Measurements from ENCODE around the gene CAPS2. TPM values are rescaled to one million over a fixed set of nuclear protein-coding genes. Genes with fewer than 3 reads are reported as not detected.
"Not testable (repeated sequence)": the region's sequence is repeated elsewhere in the genome, so short reads cannot be mapped to it uniquely, and the experiment has no call there.

Gene CAPS2
- total RNA-seq (2014; rRNA removed; shearing (Covaris generic); ENCODE audit: low replicate concordance): 2.8 and 5.8 TPM in 2 replicates

DNA sequence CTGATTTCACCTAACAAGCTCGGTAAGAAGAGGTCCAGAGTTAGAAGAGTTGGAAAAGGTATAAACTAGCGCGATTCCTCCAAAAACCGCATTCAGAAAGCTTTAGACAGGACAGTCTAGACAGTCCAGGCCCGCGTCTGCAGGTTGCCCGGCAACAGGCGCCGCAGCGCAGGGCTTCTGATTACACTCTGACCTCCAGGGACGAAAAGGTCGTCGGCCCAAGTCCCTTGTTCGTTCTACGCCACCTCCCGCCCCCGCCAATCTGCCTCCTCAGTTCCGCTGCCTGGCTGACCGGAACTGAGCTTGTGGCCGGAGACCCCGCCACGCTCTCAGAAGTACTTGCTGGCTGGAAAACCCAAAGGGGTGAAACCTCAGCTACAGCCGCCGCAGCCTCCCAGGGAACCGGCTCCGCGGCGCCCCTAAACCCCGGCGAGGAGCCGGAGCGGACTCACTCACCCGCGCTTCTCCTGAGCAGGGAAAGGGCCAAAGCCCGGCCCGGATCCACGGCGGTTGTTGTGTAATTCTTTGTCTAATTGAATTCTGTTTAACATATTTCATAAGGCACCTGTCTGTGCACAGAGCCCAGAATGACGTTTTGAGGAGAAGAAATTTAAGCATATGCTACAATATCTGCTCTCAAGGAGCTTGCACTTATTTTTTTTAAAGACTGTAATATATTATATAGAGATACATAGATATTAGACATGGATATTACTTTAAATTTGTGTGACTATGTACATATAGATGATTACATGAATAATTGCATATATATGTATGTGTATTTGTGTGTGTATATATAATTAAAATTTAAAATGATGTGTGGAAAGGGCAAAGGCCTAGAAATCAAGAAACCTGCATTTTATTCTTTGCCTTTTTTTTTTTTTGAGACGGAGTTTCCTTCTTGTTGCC is at the start of gene CAPS2:
Gene CAPS2 (minus strand): TSS at position 407 of the 909 bp plus-strand sequence. CDS start 3,826 bp downstream, outside the sequence.
- DNase-seq (ENCODE audit: low read depth): peak; percentile 87
- in situ Hi-C loops (cut with HindIII; ENCODE audit: low pct_unique_long_range_greater_than_20kb, low sequenced_read_pairs): no loop called here

- in situ Hi-C loops (cut with HindIII; ENCODE audit: low pct_unique_long_range_greater_than_20kb, low sequenced_read_pairs): no loop called here
Measured at GRCh38 chr12:75378354-75378753, 48.2 kb upstream of the CAPS2 start.

DNA sequence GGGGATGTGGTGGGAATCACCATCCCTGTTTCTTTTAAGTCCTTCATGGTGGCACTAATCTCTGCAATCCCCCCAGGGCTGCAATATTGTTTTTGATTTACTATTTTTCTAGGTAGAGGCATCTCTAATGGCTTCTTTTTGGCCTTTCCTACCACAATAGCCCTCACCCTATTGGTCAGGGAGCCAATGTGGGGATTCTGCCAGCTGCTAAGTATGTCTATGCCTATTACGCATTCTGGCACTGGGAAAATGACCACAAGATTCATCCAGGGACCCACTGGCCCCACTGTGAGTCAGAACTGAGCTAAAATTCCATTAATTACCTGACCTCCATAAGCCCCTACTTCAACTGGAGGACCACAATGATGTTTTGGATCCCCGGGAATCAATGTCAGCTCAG is 44.8 kb upstream of the CAPS2 start:
- no peak for DNase-seq (ENCODE audit: low read depth)
- in situ Hi-C loops (cut with HindIII; ENCODE audit: low pct_unique_long_range_greater_than_20kb, low sequenced_read_pairs): no loop called here

More at GRCh38 chr12:75378354-75378753, 48.2 kb upstream of the CAPS2 start:
- no peak for DNase-seq (ENCODE audit: low read depth)

- in situ Hi-C loops (cut with HindIII; ENCODE audit: low pct_unique_long_range_greater_than_20kb, low sequenced_read_pairs): no loop called here
- DNase-seq (ENCODE audit: low read depth): no peak
Measured at GRCh38 chr12:75366629-75367028, 36.5 kb upstream of the CAPS2 start.

DNA sequence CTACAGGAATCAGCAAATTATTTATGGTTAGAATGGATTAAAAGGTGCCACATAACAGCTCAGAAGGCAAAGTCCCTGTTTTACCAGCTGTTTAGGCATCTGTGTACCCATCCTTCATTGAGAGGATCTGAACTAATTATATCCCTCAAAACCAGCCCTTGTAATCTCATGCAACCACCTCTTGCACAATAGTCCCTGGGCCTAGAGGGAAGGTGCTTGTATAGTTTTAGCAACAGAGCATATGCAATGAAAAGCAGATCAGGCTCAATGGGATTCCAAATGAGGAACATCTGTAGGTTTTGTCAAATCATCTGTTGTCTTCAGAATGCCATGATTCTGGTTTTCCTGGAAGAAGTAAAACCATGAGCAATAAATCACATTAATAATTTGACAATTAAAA is 34.8 kb upstream of the CAPS2 start:
- in situ Hi-C loops (cut with HindIII; ENCODE audit: low pct_unique_long_range_greater_than_20kb, low sequenced_read_pairs): no loop called here

DNA sequence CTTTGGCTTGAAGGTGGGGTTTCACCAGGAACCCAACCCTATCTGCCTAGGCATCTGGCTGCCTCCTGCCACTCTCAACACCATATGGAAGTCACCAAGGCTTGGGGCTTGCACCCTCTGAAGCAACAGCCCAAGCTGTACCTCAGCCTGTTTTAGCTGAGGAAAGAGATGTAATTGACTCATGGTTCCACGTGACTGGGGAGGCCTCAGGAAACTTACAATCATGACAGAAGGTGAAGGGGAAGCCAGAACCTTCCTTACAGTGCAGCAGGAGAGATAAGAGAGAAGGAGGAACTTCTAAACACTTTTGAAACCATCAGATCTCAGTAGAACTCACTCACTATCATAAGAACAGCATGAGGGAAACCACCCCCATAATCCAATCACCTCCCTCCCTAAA is 31.3 kb upstream of the CAPS2 start:
- no peak for DNase-seq (ENCODE audit: low read depth)
- in situ Hi-C loops (cut with HindIII; ENCODE audit: low pct_unique_long_range_greater_than_20kb, low sequenced_read_pairs): no loop called here

More for the DNA sequence above, 34.8 kb upstream of the CAPS2 start:
- DNase-seq (ENCODE audit: low read depth): no peak

- DNase-seq (ENCODE audit: low read depth): no peak
- in situ Hi-C loops (cut with HindIII; ENCODE audit: low pct_unique_long_range_greater_than_20kb, low sequenced_read_pairs): no loop called here
Measured at GRCh38 chr12:75360920-75361319, 30.8 kb upstream of the CAPS2 start.

GRCh38 chr12:75354011-75354410 is 23.9 kb upstream of the CAPS2 start:
- no peak for DNase-seq (ENCODE audit: low read depth)
- in situ Hi-C loops (cut with HindIII; ENCODE audit: low pct_unique_long_range_greater_than_20kb, low sequenced_read_pairs): no loop called here

GRCh38 chr12:75350413-75350812 is 20.3 kb upstream of the CAPS2 start:
- DNase-seq (ENCODE audit: low read depth): no peak
- in situ Hi-C loops (cut with HindIII; ENCODE audit: low pct_unique_long_range_greater_than_20kb, low sequenced_read_pairs): no loop called here

DNA sequence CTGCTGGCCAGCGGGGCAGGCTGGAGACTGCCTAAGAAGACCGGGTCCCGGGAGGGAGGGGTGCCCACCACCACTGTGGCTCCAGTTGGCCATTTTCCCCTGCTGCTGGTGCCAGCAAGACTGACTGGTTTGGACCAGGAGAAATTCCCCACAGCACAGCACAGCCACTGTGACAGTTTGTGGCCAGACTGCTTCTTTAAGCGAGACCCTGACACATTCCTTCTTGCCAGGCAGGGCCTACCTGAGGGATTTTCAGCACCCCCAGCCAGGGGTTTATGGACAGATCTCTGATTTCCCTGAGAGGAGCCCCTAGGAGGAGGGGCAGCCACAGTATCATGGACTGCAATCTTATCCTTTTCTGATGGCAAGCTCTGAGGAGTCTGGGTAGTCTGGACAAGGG is 19.8 kb upstream of the CAPS2 start:
- no peak for DNase-seq (ENCODE audit: low read depth)
- in situ Hi-C loops (cut with HindIII; ENCODE audit: low pct_unique_long_range_greater_than_20kb, low sequenced_read_pairs): no loop called here

- DNase-seq (ENCODE audit: low read depth); in situ Hi-C loops (cut with HindIII; ENCODE audit: low pct_unique_long_range_greater_than_20kb, low sequenced_read_pairs): not testable (repeated sequence)
Measured at GRCh38 chr12:75346215-75346614, 16.1 kb upstream of the CAPS2 start.

- in situ Hi-C loops (cut with HindIII; ENCODE audit: low pct_unique_long_range_greater_than_20kb, low sequenced_read_pairs): no loop called here
- DNase-seq (ENCODE audit: low read depth): no peak
Measured at GRCh38 chr12:75345531-75345930, 15.4 kb upstream of the CAPS2 start.

- in situ Hi-C loops (cut with HindIII; ENCODE audit: low pct_unique_long_range_greater_than_20kb, low sequenced_read_pairs): no loop called here
- peak; percentile 20 for DNase-seq (ENCODE audit: low read depth)
Measured at GRCh38 chr12:75341873-75342272, 11.7 kb upstream of the CAPS2 start.

DNA sequence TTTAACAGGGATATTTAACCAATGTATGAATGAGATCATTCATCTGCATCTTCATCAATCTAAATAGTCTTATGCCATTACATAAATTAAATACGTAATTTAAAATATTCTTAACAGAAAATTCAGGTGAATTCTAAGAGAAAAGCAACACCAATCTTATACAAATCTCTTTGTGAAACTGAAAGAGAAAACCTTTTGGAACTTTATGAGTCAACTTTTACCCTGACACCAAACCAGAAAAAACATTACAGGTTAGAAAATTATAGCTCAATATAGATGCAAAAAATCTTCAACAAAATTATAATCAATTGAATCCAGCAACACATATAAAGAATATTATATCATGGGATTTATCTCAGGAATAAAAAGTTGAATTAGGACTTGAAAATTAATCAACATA is 7.8 kb upstream of the CAPS2 start:
- in situ Hi-C loops (cut with HindIII; ENCODE audit: low pct_unique_long_range_greater_than_20kb, low sequenced_read_pairs): no loop called here
- no peak for DNase-seq (ENCODE audit: low read depth)

DNA sequence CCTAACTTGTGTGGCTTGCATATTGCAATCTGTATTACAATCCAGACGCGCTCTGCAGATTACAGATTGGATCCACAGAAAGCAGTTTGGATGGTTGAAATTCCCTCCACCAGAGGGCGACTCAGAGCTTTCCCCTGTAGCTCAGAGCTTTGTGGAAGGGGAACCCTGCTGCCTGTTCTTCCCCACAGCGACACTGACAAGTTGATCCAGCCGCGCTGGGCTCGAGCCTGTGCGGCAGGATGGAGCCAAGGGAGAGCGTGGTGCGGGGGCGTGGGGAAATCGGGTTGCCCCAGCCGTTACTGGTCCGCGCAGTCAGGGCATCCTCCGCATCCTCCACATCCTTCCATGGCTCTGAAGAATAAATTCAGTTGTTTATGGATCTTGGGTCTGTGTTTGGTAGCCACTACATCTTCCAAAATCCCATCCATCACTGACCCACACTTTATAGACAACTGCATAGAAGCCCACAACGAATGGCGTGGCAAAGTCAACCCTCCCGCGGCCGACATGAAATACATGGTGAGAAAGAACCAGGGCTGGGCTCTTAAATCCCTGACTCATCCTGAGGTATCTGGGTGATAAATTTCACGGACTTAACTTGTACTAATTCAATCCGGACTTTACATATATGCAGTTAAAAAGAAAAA is 4.4 kb upstream of the CAPS2 start, which contains the start of gene GLIPR1L1:
Gene GLIPR1L1 (plus strand): TSS at position 287 of the 647 bp plus-strand sequence. CDS start 59 bp downstream, at position 346.
- DNase-seq (ENCODE audit: low read depth): peak; percentile 92
- in situ Hi-C loops (cut with HindIII; ENCODE audit: low pct_unique_long_range_greater_than_20kb, low sequenced_read_pairs): no loop called here

- in situ Hi-C loops (cut with HindIII; ENCODE audit: low pct_unique_long_range_greater_than_20kb, low sequenced_read_pairs): no loop called here
- no peak for DNase-seq (ENCODE audit: low read depth)
Measured at GRCh38 chr12:75327642-75328041, 2.5 kb downstream of the CAPS2 start.

DNA sequence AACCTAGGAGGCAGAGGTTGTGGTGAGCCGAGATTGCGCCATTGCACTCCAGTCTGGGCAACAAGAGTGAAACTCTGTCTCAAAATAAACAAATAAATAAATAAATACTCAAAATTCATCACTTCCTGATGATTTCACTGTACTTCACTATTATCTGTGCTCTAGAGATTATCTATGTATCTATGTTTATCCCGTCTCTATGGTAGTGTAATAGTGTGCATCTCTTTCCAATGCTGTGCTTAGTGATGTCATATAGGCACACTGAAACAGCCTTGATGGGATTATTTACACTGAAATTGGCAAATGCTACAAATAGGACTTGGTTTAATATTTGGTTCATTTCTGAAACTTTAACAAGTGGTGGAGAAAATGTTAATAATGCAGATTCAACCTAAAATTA is 6.5 kb downstream of the CAPS2 start:
- in situ Hi-C loops (cut with HindIII; ENCODE audit: low pct_unique_long_range_greater_than_20kb, low sequenced_read_pairs): no loop called here
- DNase-seq (ENCODE audit: low read depth): no peak

GRCh38 chr12:75322464-75322863 is 7.7 kb downstream of the CAPS2 start:
- no peak for DNase-seq (ENCODE audit: low read depth)
- in situ Hi-C loops (cut with HindIII; ENCODE audit: low pct_unique_long_range_greater_than_20kb, low sequenced_read_pairs): no loop called here

DNA sequence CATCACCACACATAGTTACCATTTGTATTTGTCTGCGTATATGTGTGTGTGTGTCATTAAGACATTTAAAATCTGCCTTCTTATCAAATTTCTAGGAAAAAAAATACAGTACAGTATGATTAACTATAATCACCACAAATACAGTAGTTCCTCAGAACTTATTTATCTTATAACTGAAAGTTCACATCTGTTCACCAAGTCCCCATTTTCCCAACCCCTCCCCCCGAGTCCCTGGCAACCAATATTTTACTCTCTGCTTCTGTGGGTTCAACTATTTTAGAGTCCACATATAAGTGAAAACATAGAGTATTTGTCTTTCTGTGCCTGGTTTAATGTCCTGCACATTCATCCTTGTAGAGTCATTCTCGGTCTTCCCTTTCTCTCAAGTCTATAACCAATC is 12.3 kb downstream of the CAPS2 start:
- in situ Hi-C loops (cut with HindIII; ENCODE audit: low pct_unique_long_range_greater_than_20kb, low sequenced_read_pairs): no loop called here

More for the DNA sequence above, 12.3 kb downstream of the CAPS2 start:
- no peak for DNase-seq (ENCODE audit: low read depth)

Measured in Caki2 (cell line).